HG03097 (cell line): ENCODE data around the gene DCC.

Experiments
- ATAC-seq: cut with Tn5 transposase; IDR thresholded peaks from one replicate; pipeline ENCODE4 v1.9.1; 2021; ENCODE audit not compliant: unreplicated experiment, low FRiP score

The DCC gene

DNA sequence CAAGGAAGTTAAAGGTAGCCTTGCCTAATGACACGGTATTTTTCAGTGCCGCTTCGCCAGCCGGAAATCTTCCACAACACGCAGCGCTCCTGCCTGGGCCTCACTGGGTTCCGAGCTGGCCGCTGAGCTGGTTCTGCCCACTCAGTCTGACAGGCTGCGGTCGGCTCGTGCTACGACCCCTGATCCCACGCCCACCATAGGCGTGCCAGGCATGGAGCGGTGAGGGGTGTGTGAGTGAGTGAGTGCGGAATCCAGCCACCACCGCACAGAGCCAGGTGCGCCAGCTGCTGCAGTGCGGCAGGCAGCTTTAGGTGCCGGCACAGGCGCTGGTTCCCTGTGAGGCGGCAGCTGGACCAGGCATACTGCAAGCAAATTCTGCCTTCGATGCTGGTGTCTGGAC lies 407.9 kb downstream of the DCC start:
- no peak for ATAC-seq

DNA sequence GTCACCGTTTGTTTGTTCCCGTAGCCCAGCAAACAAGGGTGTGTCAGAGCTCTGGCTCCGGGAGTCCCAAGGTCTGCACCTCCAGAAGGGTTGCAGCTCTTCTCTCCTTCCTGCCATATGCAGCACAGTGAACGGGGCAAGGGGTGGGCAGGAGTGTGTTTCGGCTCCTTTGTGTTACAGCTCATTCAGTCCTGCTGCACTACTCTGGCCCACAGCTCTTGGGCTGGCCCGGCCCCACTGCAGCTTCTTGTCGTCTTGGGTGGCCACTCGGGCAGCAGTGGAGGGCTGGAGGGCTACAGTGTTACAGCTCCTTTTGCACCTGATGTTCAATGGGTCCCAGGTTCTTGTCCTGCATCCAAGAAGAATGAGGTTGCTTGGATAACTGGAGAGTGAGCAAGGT lies 408.3 kb downstream of the DCC start:
- ATAC-seq: no peak

GRCh38 chr18:52749542-52749941 lies 409.5 kb downstream of the DCC start:
- no peak for ATAC-seq

DNA sequence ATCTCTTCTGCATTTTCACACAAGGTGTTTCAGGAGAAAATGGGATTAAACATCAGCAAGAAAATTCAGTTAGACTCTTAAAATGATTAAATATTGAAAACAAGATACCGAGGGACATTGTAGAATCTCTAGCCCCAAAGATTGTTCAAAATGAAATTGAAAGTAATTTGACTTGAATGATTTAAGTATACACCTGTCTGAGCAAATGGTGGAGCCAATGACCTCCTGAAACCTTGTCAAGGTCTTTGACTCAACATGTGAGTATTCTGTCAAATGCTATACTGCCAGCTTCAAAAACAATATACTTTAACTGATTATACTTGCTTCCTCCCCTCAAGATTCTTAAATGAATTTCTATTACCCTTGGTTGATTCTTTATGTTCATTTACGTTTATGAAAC lies 411.0 kb downstream of the DCC start:
- ATAC-seq: no peak

- ATAC-seq: no peak
Observed at GRCh38 chr18:52764316-52764715, 424.3 kb downstream of the DCC start.

GRCh38 chr18:52766002-52766545 lies 426.1 kb downstream of the DCC start:
- no peak for ATAC-seq

- ATAC-seq: no peak
Observed at GRCh38 chr18:52781113-52781512, 441.1 kb downstream of the DCC start.

DNA sequence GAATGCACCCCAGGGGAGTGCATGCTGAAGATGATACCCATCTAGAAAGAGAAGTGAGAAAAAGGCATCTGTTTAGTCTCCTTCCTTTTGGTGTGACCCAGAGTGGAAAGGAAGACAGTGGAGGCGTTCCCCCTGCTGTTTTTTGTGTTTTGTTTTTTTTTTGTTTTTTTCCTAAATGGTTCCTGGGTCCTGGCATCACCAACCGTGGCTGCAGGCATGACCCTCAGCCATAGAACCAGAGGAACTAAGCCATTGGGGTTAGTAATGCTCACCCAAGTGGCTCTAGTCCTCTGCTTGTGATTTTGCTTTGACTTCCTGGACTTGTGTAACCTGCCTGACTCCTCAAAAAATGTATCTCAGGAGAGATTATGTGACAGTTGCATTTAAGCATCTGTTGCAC lies 451.3 kb downstream of the DCC start:
- no peak for ATAC-seq

GRCh38 chr18:52812834-52813233 lies 472.8 kb downstream of the DCC start:
- no peak for ATAC-seq

- no peak for ATAC-seq
Observed at GRCh38 chr18:52813635-52814416, 473.8 kb downstream of the DCC start.

DNA sequence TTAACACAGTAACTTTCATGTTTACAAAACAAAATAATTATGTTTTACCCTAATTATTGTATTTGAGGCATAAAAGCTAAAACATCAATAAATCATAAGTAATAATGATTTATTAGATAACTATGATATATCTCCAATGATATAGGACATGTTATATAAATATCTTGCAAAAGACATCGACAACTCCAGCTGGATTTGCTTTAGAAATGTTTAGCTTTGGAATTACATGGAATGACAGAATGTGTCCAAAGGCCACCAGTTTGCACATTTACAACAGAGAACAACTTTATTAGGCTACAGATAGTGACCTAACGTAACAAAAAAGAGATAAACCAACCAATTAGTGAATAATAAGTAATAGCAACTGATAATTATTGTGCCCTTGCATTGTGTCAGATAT lies 475.7 kb downstream of the DCC start:
- ATAC-seq: no peak

GRCh38 chr18:52816121-52816520 lies 476.1 kb downstream of the DCC start:
- ATAC-seq: no peak

DNA sequence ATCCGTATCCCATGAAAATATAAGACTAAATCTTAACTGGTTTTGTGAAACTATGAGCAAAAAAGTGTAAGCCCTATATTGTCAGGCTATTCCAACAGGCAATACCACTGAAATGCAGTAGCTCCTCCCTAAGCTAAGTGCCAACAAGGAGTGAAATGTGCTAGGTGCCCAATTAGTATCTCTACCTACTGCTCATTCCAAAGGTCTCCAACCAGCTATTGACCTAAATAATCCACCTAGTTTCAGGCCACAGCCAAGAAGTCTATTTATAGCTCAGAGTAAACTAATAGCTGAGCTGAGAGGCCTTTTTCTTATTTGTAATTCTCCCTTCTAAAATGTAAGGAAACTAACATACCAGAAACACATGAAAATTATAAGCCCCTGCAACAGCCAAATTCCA lies 482.2 kb downstream of the DCC start:
- ATAC-seq: no peak

DNA sequence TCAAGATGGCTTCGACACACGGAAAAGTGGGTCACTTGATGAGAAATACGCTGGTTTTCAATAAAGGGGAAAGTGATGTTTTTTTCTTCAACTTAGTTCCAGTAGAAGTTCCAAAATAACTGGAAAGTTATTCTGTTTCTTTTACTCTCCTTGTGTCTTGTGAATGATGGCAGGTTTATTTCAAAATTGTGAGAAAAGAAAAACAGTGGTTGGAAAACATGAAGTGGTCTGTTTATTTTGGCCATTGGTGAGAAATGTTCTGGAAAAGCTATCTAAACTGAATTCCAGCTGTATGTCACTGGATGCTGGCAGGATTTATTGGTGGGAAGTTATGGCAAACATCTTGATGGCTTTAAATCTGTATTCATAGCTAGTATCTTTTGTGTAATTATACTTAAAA lies 484.1 kb downstream of the DCC start:
- ATAC-seq: no peak

DNA sequence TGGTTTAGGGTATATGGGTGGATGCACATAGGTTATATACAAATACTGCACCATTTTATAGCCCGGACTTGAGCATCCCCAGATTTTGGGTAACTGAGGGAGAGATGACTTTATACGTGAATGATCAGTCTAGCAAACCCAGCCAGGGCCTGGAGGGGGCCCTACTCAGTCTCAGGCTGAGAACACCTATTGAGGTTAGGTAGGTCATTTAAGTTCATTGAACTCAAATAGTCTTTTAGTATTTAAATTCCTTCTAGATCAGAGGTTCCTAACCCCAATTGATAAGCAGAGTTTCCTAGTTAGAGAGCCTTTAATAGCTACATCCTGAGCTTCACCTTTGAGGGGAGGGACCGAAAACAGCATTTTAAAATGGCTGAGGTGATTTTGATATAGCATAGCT lies 487.0 kb downstream of the DCC start:
- ATAC-seq: no peak

- no peak for ATAC-seq
Observed at GRCh38 chr18:52829320-52829719, 489.3 kb downstream of the DCC start.

DNA sequence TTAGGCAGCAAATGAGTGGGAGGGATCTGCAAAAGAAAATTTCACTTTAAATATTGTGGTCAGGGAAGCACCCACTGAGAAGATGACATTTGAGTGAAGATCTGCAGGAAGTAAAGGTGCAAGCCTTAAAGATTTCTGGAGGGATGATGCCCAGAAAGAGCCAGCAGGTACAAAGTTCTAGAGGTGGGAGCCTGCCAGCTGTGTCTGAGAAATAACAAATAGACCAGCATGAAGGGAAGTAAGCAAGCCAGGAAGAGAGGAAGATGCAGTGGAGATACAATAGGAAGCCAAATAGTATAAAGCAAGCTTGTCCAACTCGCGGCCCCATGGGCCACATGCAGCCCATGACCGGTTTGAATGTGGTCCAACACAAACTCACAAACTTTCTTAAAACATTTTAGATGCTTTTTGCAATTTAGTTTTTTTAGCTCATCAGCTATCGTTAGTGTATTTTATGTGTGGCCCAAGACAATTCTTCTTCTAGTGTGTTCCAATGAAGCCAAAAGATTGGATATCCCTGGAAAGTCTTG lies 489.9 kb downstream of the DCC start:
- ATAC-seq: no peak

GRCh38 chr18:52844323-52844722 lies 504.3 kb downstream of the DCC start:
- no peak for ATAC-seq

DNA sequence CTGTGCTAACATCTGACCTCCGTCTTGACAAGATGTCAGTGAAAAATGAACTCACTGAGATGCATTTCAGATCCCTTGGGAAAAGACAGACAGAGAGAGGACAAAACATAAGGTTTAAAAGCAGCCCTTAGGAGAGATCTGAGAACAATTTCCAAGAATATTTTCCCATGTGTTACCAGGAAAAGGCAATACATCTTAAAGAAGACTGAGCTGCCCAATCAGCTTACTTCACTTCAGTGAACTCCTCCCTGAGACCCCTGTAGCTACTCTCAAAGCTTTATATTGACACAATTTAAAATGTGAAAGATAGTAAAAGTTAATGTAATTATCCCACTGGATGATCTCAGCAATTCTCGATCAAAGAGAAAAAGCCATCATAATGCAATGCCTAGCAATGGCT lies 505.0 kb downstream of the DCC start:
- no peak for ATAC-seq

DNA sequence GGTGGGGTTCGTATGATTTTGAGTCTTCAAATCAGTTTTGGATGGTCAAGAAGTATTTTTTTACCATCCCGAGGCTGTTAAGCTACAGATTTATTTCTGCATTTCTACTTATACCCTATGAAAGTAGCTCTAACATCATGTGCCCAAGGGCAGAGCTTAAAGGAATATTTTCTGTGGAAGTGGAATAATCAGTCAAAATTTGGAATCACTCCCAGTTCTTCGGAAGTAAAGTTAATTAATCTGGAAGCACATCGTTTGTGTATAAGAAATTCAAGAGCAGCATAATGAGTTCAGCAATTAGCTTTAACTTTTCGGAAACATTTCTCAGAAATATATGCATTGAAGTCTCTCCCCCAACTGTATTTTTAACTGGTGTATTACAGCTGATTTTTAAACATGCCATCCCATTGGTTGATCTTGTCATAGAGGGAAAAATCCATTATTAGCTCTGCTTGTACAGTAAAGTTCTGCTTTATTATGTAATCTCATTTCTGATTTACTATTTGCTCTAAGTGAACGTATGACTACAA lies 510.1 kb downstream of the DCC start:
- no peak for ATAC-seq

DNA sequence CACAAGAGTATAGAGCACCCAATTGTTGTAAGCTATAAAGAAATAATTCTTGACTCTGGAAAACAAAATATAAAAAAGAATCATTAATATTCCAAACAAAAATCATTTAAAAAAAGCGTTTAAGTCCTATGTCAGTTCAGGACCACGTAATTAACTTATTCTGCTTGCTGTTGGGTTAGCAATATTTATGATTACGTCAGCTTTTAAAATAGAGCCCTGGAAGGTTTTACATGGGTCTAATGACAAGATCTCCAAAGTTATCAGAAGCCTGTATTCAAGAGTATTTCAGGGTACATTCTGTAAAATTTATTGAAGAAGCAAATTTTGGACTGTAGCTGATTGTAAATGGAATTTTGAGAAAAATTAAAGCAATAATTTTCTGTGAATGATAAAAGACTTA lies 521.6 kb downstream of the DCC start:
- no peak for ATAC-seq

DNA sequence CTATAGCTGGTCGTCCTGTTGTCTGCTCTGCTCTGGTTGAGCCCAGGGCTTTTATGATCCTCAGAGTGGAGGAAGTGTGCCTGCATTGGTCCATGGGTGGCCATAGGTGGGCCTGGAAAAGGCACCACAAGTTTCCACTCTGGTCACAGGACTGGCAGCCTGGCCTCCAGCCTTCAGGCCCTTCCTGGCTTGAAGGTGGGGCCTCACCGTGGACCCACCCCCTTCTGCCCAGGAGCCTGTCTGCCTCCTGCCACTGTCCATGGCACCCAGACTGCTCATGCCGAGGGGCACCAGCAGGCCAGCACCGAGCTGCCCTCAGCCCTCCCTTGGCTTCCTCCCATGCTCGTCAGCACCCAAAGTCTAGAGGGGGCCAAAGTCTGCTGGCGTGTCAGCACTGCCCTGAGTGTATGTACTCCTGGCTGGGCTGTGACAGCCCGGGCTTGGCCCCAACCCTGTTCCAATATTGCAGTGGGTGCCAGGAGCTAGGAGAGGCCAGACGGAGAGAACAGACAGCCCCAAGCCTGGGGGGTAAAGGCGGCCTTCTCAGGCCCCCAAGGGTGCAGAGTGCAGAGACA lies 529.4 kb downstream of the DCC start:
- ATAC-seq: no peak
